Measurements from ENCODE around the gene SPTA1. TPM values are rescaled to one million over a fixed set of nuclear protein-coding genes. Genes with fewer than 3 reads are reported as not detected.

Gene SPTA1
- total RNA-seq, 2 donors from 2014 or later = not detected

DNA sequence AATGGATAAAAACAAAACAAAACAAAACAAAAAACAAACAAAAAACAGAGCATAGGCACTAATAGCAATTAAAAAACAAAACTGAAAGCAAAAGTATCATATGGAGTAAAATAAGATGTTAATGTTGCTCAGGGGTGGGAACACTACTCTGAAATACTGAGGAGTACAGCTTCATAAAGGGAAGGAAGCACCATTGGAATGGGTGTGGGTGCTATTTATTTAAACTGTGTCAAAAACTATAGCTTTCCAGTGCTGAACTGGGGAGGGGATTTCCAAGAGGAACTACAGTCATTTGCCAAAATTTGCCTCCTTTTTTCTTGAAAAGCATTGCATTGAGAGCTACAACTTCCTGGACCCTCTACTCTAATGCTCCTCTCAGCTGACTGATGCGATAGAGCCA is 40.0 kb downstream of the SPTA1 start:
- no peak for DNase-seq
- TF ChIP-seq, protein P1, sequence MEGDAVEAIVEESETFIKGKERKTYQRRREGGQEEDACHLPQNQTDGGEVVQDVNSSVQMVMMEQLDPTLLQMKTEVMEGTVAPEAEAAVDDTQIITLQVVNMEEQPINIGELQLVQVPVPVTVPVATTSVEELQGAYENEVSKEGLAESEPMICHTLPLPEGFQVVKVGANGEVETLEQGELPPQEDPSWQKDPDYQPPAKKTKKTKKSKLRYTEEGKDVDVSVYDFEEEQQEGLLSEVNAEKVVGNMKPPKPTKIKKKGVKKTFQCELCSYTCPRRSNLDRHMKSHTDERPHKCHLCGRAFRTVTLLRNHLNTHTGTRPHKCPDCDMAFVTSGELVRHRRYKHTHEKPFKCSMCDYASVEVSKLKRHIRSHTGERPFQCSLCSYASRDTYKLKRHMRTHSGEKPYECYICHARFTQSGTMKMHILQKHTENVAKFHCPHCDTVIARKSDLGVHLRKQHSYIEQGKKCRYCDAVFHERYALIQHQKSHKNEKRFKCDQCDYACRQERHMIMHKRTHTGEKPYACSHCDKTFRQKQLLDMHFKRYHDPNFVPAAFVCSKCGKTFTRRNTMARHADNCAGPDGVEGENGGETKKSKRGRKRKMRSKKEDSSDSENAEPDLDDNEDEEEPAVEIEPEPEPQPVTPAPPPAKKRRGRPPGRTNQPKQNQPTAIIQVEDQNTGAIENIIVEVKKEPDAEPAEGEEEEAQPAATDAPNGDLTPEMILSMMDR (IDR thresholded peaks at IDR 0.05) = no peak
- Histone ChIP-seq H3K9ac (ENCODE audit: low read depth in 2 of 2, low read length in 2 of 2) (no peak overlapping the region), H3K4me3 (no peak overlapping the region), H3K36me3 (no peaks in the 10 kb centered on the region), H3K27me3 (no peaks in the 10 kb centered on the region), H3K27ac (no peak overlapping the region), H3K4me1 (no peaks in the 10 kb centered on the region), H3K9me3 (no peaks in the 10 kb centered on the region)
- intact Hi-C loops (cut with DNase I) = no loop called here

DNA sequence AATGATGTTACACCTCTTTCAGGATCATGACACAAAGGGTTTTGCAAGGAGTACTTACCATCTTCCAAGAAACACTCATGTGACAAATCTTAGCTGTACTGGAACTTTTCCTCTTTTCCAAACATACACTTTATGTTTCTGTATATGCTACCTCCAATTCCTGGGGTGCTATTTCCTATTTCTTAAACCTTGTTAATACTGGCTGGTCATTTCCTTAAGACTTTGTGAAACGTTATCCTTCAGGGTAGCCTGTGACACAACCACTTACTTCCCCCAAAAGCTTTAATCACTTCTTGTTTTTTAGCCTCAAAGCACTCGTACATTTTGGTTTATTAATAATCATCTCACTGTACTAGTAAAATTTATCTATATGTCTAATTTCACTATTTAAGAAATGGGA is 42.1 kb downstream of the SPTA1 start:
- DNase-seq = no peak
- Histone ChIP-seq H3K27me3 (no peaks in the 10 kb centered on the region), H3K9ac (ENCODE audit: low read depth in 2 of 2, low read length in 2 of 2) (no peak overlapping the region), H3K4me3 (no peak overlapping the region), H3K36me3 (no peaks in the 10 kb centered on the region), H3K9me3 (no peaks in the 10 kb centered on the region), H3K4me1 (no peaks in the 10 kb centered on the region), H3K27ac (no peak overlapping the region)
- intact Hi-C loops (cut with DNase I) = no loop called here
- TF ChIP-seq, protein P1 (IDR thresholded peaks at IDR 0.05) = no peak

DNA sequence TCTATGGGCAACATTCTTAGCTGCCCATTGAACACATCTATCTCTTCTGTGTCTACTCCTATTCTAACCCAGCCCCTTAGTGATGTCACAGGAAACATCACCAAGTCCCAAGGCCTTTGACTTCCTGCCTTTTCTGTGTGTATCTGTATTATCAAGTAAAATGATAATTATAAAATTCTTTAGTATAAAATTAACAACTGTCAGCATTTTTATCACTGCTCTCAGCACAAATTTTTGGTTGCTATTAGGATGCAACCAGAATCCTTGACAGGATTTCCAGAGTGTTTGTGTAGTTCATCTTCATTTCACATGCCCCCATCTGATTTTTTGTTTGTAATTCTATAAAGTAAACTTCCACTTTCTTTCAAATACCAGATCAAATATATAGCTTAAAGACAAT is 47.6 kb downstream of the SPTA1 start:
- H3K4me1 ChIP-seq = no peaks in the 10 kb centered on the region
- no peak for DNase-seq
- H3K27me3 ChIP-seq = no peaks in the 10 kb centered on the region
- no peaks in the 10 kb centered on the region for H3K36me3 ChIP-seq
- TF ChIP-seq, protein P1 (IDR thresholded peaks at IDR 0.05) = no peak
- intact Hi-C loops (cut with DNase I) = no loop called here
- no peak overlapping the region for H3K4me3 ChIP-seq
- H3K9me3 ChIP-seq = no peaks in the 10 kb centered on the region
- no peak overlapping the region for H3K27ac ChIP-seq
- no peak overlapping the region for H3K9ac ChIP-seq (ENCODE audit: low read depth in 2 of 2, low read length in 2 of 2)

DNA sequence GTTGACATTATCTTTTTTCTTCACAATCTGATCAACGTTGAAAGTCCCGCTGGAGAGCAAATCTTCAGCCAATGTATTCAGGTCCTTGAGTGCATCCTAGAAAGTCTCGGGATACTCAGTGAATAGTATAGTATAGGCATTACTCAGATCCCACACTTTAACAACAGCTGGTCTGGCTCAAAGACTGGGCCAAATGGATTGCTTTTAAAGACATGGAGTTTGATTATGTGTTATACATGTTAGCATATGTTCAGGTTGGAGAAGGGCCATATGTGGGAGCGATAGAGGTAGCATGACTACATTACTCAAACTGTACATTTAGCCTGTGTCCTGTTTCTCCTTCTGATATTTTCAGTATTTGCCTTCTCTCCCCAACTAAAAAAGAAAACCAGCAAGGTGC is 48.4 kb downstream of the SPTA1 start:
- H3K27ac ChIP-seq = no peak overlapping the region
- TF ChIP-seq, protein P1 (IDR thresholded peaks at IDR 0.05) = no peak
- no peak overlapping the region for H3K4me3 ChIP-seq
- no peaks in the 10 kb centered on the region for H3K4me1 ChIP-seq
- no peak for DNase-seq
- H3K9me3 ChIP-seq = no peaks in the 10 kb centered on the region
- no peak overlapping the region for H3K9ac ChIP-seq (ENCODE audit: low read depth in 2 of 2, low read length in 2 of 2)
- H3K36me3 ChIP-seq = no peaks in the 10 kb centered on the region
- H3K27me3 ChIP-seq = no peaks in the 10 kb centered on the region
- intact Hi-C loops (cut with DNase I) = no loop called here

DNA sequence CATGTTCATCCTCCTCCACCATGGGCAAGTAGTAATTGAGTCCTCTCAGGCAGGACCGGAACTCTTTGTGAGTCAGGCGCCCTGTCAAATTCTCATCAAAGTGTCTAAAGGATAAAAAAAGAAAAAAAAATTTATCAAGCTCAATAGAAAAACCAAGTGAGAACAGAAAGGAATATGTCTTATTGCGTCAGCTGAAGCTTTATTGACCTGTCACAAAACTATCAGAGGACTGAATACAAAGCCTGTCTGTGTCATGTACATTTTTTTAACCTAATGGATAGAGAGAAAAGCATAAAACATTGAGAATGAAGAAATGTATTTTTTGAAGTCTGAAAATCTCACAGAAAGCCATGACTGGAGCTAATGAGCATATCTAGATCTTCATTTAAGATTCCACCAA is 72.8 kb downstream of the SPTA1 start:
- DNase-seq = no peak
- H3K4me1 ChIP-seq = no peaks in the 10 kb centered on the region
- TF ChIP-seq, protein P1 (IDR thresholded peaks at IDR 0.05) = no peak
- no peak overlapping the region for H3K9ac ChIP-seq (ENCODE audit: low read depth in 2 of 2, low read length in 2 of 2)
- H3K27ac ChIP-seq = no peak overlapping the region
- H3K4me3 ChIP-seq = no peak overlapping the region
- H3K9me3 ChIP-seq = no peaks in the 10 kb centered on the region
- no peaks in the 10 kb centered on the region for H3K36me3 ChIP-seq
- H3K27me3 ChIP-seq = no peaks in the 10 kb centered on the region
- intact Hi-C loops (cut with DNase I) = no loop called here

DNA sequence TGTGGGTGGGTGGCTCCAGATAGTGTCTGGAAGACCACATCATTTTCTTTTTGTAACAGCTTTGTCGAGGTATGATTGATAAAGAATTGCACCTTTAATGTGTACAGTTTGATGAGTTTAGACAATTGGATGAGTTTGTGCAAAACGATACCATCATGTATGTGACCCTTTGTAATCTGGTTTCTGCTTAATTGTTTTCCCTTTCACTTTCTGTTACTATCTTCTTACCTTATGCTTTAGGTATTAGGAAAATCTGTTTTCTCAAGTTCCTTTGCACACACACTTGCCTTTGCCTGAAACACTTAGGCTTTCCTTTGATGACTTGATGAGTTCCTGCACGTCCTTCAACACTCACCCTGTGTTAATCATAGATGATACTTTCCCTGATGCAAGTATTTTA is 74.6 kb downstream of the SPTA1 start:
- H3K27ac ChIP-seq = no peak overlapping the region
- no peaks in the 10 kb centered on the region for H3K4me1 ChIP-seq
- TF ChIP-seq, protein P1 (IDR thresholded peaks at IDR 0.05) = no peak
- no peak for DNase-seq
- H3K36me3 ChIP-seq = no peaks in the 10 kb centered on the region
- H3K4me3 ChIP-seq = no peak overlapping the region
- no peaks in the 10 kb centered on the region for H3K9me3 ChIP-seq
- H3K27me3 ChIP-seq = no peaks in the 10 kb centered on the region
- no peak overlapping the region for H3K9ac ChIP-seq (ENCODE audit: low read depth in 2 of 2, low read length in 2 of 2)
- intact Hi-C loops (cut with DNase I) = no loop called here

All from colonic mucosa (tissue), 4 donors.